ENCODE measurements around the gene ARL5C.

DNA sequence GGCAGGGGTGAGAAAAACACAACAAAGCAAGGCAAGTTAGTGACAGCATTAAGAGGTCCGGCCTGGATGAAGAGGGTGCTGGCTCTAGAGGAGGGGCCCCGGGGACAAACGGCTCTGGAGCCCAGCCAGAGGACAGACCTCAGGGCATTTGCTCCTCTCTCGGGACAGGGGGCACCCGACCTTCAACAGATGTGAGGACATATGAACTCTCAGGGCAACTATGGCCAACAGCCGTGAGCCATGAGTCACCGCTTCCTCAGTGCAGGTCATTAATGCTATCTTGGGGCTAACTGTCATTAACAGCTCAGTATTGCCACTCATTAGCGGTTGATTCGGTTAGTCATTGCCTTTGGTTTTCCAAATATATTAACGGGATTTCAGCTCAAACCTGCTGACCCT, 9.7 kb upstream of the ARL5C start:
- TF ChIP-seq TAF1 (IDR thresholded peaks at IDR 0.05; ENCODE audit: low read depth) = no peak
- TF ChIP-seq, protein P1, sequence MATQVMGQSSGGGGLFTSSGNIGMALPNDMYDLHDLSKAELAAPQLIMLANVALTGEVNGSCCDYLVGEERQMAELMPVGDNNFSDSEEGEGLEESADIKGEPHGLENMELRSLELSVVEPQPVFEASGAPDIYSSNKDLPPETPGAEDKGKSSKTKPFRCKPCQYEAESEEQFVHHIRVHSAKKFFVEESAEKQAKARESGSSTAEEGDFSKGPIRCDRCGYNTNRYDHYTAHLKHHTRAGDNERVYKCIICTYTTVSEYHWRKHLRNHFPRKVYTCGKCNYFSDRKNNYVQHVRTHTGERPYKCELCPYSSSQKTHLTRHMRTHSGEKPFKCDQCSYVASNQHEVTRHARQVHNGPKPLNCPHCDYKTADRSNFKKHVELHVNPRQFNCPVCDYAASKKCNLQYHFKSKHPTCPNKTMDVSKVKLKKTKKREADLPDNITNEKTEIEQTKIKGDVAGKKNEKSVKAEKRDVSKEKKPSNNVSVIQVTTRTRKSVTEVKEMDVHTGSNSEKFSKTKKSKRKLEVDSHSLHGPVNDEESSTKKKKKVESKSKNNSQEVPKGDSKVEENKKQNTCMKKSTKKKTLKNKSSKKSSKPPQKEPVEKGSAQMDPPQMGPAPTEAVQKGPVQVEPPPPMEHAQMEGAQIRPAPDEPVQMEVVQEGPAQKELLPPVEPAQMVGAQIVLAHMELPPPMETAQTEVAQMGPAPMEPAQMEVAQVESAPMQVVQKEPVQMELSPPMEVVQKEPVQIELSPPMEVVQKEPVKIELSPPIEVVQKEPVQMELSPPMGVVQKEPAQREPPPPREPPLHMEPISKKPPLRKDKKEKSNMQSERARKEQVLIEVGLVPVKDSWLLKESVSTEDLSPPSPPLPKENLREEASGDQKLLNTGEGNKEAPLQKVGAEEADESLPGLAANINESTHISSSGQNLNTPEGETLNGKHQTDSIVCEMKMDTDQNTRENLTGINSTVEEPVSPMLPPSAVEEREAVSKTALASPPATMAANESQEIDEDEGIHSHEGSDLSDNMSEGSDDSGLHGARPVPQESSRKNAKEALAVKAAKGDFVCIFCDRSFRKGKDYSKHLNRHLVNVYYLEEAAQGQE (IDR thresholded peaks at IDR 0.05; ENCODE audit: low read depth) = no peak
- TF ChIP-seq RAD21 (IDR thresholded peaks at IDR 0.05; ENCODE audit: low read depth) = no peak
- no peak for TF ChIP-seq CEBPB (IDR thresholded peaks at IDR 0.05)
- no peak for TF ChIP-seq EP300 (IDR thresholded peaks at IDR 0.05; ENCODE audit: borderline replicate concordance)
- TF ChIP-seq, protein P2, sequence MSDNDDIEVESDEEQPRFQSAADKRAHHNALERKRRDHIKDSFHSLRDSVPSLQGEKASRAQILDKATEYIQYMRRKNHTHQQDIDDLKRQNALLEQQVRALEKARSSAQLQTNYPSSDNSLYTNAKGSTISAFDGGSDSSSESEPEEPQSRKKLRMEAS (IDR thresholded peaks at IDR 0.05) = no peak

Measured in Ishikawa (cell line).